GM23338 (cell line): ENCODE data around the gene CAMSAP1. TPM values are rescaled to one million over a fixed set of nuclear protein-coding genes. Genes with fewer than 3 reads are reported as not detected.

ENCODE experiments used
- ATAC-seq: fragments of 200-7000 bp; cut with Tn5 transposase; 3 replicates; pipeline ENCODE4 v1.9.1; 2020
- DNase-seq: peaks from one replicate; pipeline ENCODE4 v3.0.0-alpha.2; 2015; ENCODE audit warnings: low spot score
- H2AFZ ChIP-seq: fragments of 200-600 bp; sonication (generic); 2 replicates; pipeline ENCODE4 v1.8.0; 2016; ENCODE audit warnings: antibody characterized with exemption, mild to moderate bottlenecking, moderate library complexity
- H3F3A ChIP-seq: fragments of 200-600 bp; sonication (generic); replicated peaks from 2 replicates; pipeline ENCODE4 v1.8.0; 2017; ENCODE audit warnings: antibody characterized with exemption, mixed run types, low read depth
- H3K27ac ChIP-seq: fragments of 200-600 bp; sonication (generic); 2 replicates; pipeline ENCODE4 v1.6.1; 2016; ENCODE audit warnings: low read depth
- H3K27me3 ChIP-seq: fragments of 200-600 bp; sonication (generic); 2 replicates; pipeline ENCODE4 v1.8.0; 2016; ENCODE audit warnings: mild to moderate bottlenecking, mixed run types, moderate library complexity; ENCODE audit not compliant: insufficient read depth
- H3K36me3 ChIP-seq: fragments of 200-600 bp; sonication (generic); 2 replicates; pipeline ENCODE4 v1.8.0; 2016; ENCODE audit warnings: mild to moderate bottlenecking; ENCODE audit not compliant: insufficient read depth
- H3K4me1 ChIP-seq: fragments of 200-600 bp; sonication (generic); 2 replicates; pipeline ENCODE4 v1.8.0; 2016; ENCODE audit warnings: mild to moderate bottlenecking, moderate library complexity; ENCODE audit not compliant: insufficient read depth
- H3K4me2 ChIP-seq: fragments of 200-600 bp; sonication (generic); 2 replicates; pipeline ENCODE4 v1.7.1; 2017; ENCODE audit warnings: mixed run types
- H3K4me3 ChIP-seq: fragments of 200-600 bp; sonication (generic); 2 replicates; pipeline ENCODE4 v1.6.1; 2016; ENCODE audit warnings: mixed run types
- H3K79me2 ChIP-seq: fragments of 200-600 bp; sonication (generic); replicated peaks from 2 replicates; pipeline ENCODE4 v1.8.0; 2017; ENCODE audit warnings: mild to moderate bottlenecking; ENCODE audit not compliant: insufficient read depth
- H3K9me2 ChIP-seq: fragments of 200-600 bp; sonication (generic); 2 replicates; pipeline ENCODE4 v1.8.0; 2017; ENCODE audit not compliant: insufficient read depth
- H4K20me1 ChIP-seq: fragments of 200-600 bp; sonication (generic); replicated peaks from 2 replicates; pipeline ENCODE4 v1.8.0; 2017; ENCODE audit warnings: mild to moderate bottlenecking; ENCODE audit not compliant: insufficient read depth
- H3K27ac Mint-ChIP-seq: 2 replicates; pipeline ENCODE4 v1.8.0; 2020; ENCODE audit warnings: inconsistent platforms, mild to moderate bottlenecking, moderate library complexity, mixed read lengths
- H3K27me3 Mint-ChIP-seq: 3 replicates; pipeline ENCODE4 v1.8.0; 2022; ENCODE audit warnings: low read depth, mild to moderate bottlenecking, moderate library complexity, mixed read lengths, inconsistent platforms; ENCODE audit not compliant: insufficient read depth, poor library complexity
- H3K36me3 Mint-ChIP-seq: 3 replicates; pipeline ENCODE4 v1.8.0; 2021; ENCODE audit warnings: low read depth, mild to moderate bottlenecking, inconsistent platforms, moderate library complexity, mixed read lengths
- H3K4me1 Mint-ChIP-seq: 3 replicates; pipeline ENCODE4 v1.8.0; 2020; ENCODE audit warnings: mild to moderate bottlenecking, inconsistent platforms, mixed read lengths
- H3K4me3 Mint-ChIP-seq: 3 replicates; pipeline ENCODE4 v1.8.0; 2021; ENCODE audit warnings: moderate library complexity, mild to moderate bottlenecking, inconsistent platforms, mixed read lengths
- H3K9me3 Mint-ChIP-seq: 3 replicates; pipeline ENCODE4 v1.8.0; 2020; ENCODE audit warnings: moderate library complexity, mild to moderate bottlenecking, inconsistent platforms, mixed read lengths
- CTCF ChIP-seq, 2 experiments: fragments of 200-600 bp in 1 of 2; sonication (generic) in 1 of 2; conservative IDR thresholded peaks; 2 replicates each; pipeline versions ENCODE4 v1.5.1 to v1.6.1; 2016 to 2017; ENCODE audit warnings: antibody characterized with exemption in 2 of 2, low read depth in 2 of 2, mild to moderate bottlenecking in 2 of 2, moderate library complexity in 1 of 2
- EZH2 ChIP-seq: fragments of 200-600 bp; sonication (generic); IDR thresholded peaks from one replicate; pipeline ENCODE4 v1.8.0; 2017; ENCODE audit warnings: antibody characterized with exemption, mild to moderate bottlenecking, low read depth; ENCODE audit not compliant: unreplicated experiment
- REST ChIP-seq: IDR thresholded peaks from one replicate; pipeline ENCODE4 v1.6.1; 2018; ENCODE audit warnings: antibody characterized with exemption; ENCODE audit not compliant: unreplicated experiment
- ZNF331 ChIP-seq: fragments of 250-450 bp; sonication (Bioruptor Pico); IDR thresholded peaks from 2 replicates; pipeline ENCODE4 v1.5.0; 2020; ENCODE audit warnings: low read depth, mild to moderate bottlenecking, moderate library complexity
- polyA plus RNA-seq: library from polyadenylated mRNA; unstranded; fragments of >200 nt; fragmentation: Nextera tagmentation; extraction: Ambion mirVana; gene quantifications from 2 replicates; pipeline ENCODE4 v1.2.1, GENCODE V29; 2016
- total RNA-seq: library from RNA; depleted of rRNA; stranded (reverse); fragments of >200 nt; shearing (Covaris generic); gene quantifications from 2 replicates; pipeline ENCODE4 v1.2.3, GENCODE V29; 2014

The CAMSAP1 gene
- total and polyA plus RNA-seq, 2 experiments from 2014 or later = 6.9 to 75.4 TPM

GRCh38 chr9:135792268-135793128 is 114.8 kb downstream of the CAMSAP1 start:
- H4K20me1 ChIP-seq = no peaks in the 10 kb centered on the region
- H3F3A ChIP-seq = no peaks in the 10 kb centered on the region
- Mint-ChIP-seq H3K9me3 (no peaks in the 10 kb centered on the region), H3K4me1 (no peaks in the 10 kb centered on the region), H3K4me3 (no peak overlapping the region), H3K36me3 (no peaks in the 10 kb centered on the region), H3K27me3 (peaks cover 7% of the 10 kb centered on the region), H3K27ac (no peak overlapping the region)
- H2AFZ ChIP-seq = no peak overlapping the region
- no peaks in the 10 kb centered on the region for H3K27me3 ChIP-seq
- H3K4me1 ChIP-seq = no peaks in the 10 kb centered on the region
- no peak for DNase-seq
- H3K27ac ChIP-seq = no peak overlapping the region
- TF ChIP-seq ZNF331 (no peak), CTCF (conservative IDR thresholded peaks at IDR 0.05; ENCODE audit: low read depth in 2 of 2) (peak in 1 of 2 experiments; percentile 36; a peak in 2 of 4 replicates)
- no peak overlapping the region for H3K4me2 ChIP-seq
- H3K4me3 ChIP-seq = no peak overlapping the region
- no peaks in the 10 kb centered on the region for H3K79me2 ChIP-seq
- H3K36me3 ChIP-seq = no peaks in the 10 kb centered on the region
- ATAC-seq = no peak
- no peaks in the 10 kb centered on the region for H3K9me2 ChIP-seq

GRCh38 chr9:135791431-135792267 is 115.7 kb downstream of the CAMSAP1 start:
- no peaks in the 10 kb centered on the region for H3K36me3 Mint-ChIP-seq
- Histone ChIP-seq H2AFZ (no peak overlapping the region), H4K20me1 (no peaks in the 10 kb centered on the region), H3K27ac (no peak overlapping the region), H3F3A (no peaks in the 10 kb centered on the region), H3K36me3 (no peaks in the 10 kb centered on the region), H3K79me2 (no peaks in the 10 kb centered on the region), H3K4me1 (no peaks in the 10 kb centered on the region), H3K9me2 (no peaks in the 10 kb centered on the region), H3K4me3 (no peak overlapping the region), H3K4me2 (no peak overlapping the region), H3K27me3 (no peaks in the 10 kb centered on the region)
- H3K27me3 Mint-ChIP-seq = peaks cover 7% of the 10 kb centered on the region
- no peak for ATAC-seq
- no peaks in the 10 kb centered on the region for H3K4me1 Mint-ChIP-seq
- DNase-seq = no peak
- no peaks in the 10 kb centered on the region for H3K9me3 Mint-ChIP-seq
- no peak overlapping the region for H3K4me3 Mint-ChIP-seq
- H3K27ac Mint-ChIP-seq = no peak overlapping the region
- TF ChIP-seq CTCF (conservative IDR thresholded peaks at IDR 0.05; ENCODE audit: low read depth in 2 of 2) = no peak
- no peak for TF ChIP-seq EZH2
- TF ChIP-seq REST = no peak
